PFSK-1 (cell line): ENCODE measurements around the gene THOP1.
A peak's percentile ranks its signal among the peaks of the same experiment; 100 is the strongest.

ENCODE experiments used
- FOXP2 ChIP-seq: optimal IDR thresholded peaks from 2 replicates; pipeline ENCODE3; 2011; ENCODE audit warnings: borderline replicate concordance, control low read depth, inconsistent platforms; ENCODE audit not compliant: insufficient read depth; ENCODE audit errors: extremely low read length, extremely low read depth
- POLR2AphosphoS5 ChIP-seq: IDR thresholded peaks from 2 replicates; pipeline ENCODE4 v1.6.1; 2012; ENCODE audit warnings: low read depth, mild to moderate bottlenecking, control low read depth, low read length, moderate library complexity
- REST ChIP-seq, 2 experiments: IDR thresholded peaks; 2 replicates each; pipeline versions ENCODE4 v1.6.1 to v1.8.0; 2011 to 2012; ENCODE audit warnings: low read depth in 2 of 2, low read length in 2 of 2, control low read depth in 1 of 2, inconsistent platforms in 1 of 2, mild to moderate bottlenecking in 1 of 2, moderate library complexity in 1 of 2; ENCODE audit not compliant: insufficient read depth in 1 of 2
- SIN3A ChIP-seq: IDR thresholded peaks from 2 replicates; pipeline ENCODE4 v1.6.1; 2012; ENCODE audit warnings: mild to moderate bottlenecking, low read length, moderate library complexity, borderline replicate concordance; ENCODE audit not compliant: insufficient read depth
- TAF1 ChIP-seq: IDR thresholded peaks from 2 replicates; pipeline ENCODE4 v1.6.1; 2012; ENCODE audit warnings: low read length, control low read depth, borderline replicate concordance; ENCODE audit not compliant: insufficient read depth

Gene THOP1

GRCh38 chr19:2819540-2820111 lies 34.3 kb downstream of the THOP1 start, which contains the start of gene ZNF554:
TSS of gene ZNF554 (plus strand) at chr19:2819868. CDS start at chr19:2820072, 204 bp downstream.
- no peak; the same call in 1 of the 2 replicates for TF ChIP-seq POLR2AphosphoS5
- TF ChIP-seq REST (IDR thresholded peaks at IDR 0.05; ENCODE audit: insufficient read depth in 1 of 2, low read depth in 2 of 2, low read length in 2 of 2), result 0 out of 4 replicates have a peak, but pooled peaks of 1 of the 2 experiments have one; percentile 4
- peak; percentile 91 for TF ChIP-seq FOXP2
- TF ChIP-seq TAF1, result peak; percentile 64; the same call in 1 of the 2 replicates

- TF ChIP-seq FOXP2, result no peak
- TF ChIP-seq POLR2AphosphoS5, result no peak
- no peak for TF ChIP-seq REST (IDR thresholded peaks at IDR 0.05; ENCODE audit: insufficient read depth in 1 of 2, low read depth in 2 of 2, low read length in 2 of 2)
- no peak for TF ChIP-seq TAF1
- TF ChIP-seq SIN3A, result no peak
Measured at GRCh38 chr19:2820112-2820702, 34.9 kb downstream of the THOP1 start.

GRCh38 chr19:2822846-2823245 lies 37.5 kb downstream of the THOP1 start:
- TF ChIP-seq FOXP2, result no peak
- no peak for TF ChIP-seq POLR2AphosphoS5
- no peak for TF ChIP-seq SIN3A
- TF ChIP-seq REST (IDR thresholded peaks at IDR 0.05; ENCODE audit: insufficient read depth in 1 of 2, low read depth in 2 of 2, low read length in 2 of 2), result no peak
- TF ChIP-seq TAF1, result no peak

- TF ChIP-seq POLR2AphosphoS5 (no peak), FOXP2 (no peak), TAF1 (no peak), REST (IDR thresholded peaks at IDR 0.05; ENCODE audit: insufficient read depth in 1 of 2, low read depth in 2 of 2, low read length in 2 of 2) (no peak), SIN3A (no peak)
Measured at GRCh38 chr19:2823646-2824045, 38.3 kb downstream of the THOP1 start.
